SKM-1 (cell line): Measurements from ENCODE around the gene CAVIN4.

ENCODE experiments used
- DNase-seq: peaks from one replicate; lab custom pipeline; 2025; ENCODE audit not compliant: unreplicated experiment; lab: John Stamatoyannopoulos, UW

Gene CAVIN4

DNA sequence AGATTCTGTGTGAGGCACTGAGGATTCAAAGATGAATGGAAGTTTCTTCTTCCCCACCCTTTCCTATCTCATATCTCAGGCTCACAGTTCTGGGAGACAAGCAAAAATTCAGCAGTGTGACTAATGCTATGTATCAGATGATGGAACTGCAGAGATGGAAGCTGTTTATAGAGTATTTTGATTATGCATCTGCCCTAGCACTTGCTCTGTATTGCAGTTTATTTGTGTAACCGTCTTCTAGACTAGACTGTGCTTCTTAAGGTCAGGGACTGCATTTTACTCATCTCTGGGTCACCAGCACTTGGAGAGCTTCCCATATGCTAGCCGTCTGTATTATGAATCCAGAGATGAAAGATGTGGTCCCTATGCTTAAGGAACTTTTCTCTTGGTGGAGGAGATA, 12.6 kb downstream of the CAVIN4 start:
- DNase-seq, result no peak

DNA sequence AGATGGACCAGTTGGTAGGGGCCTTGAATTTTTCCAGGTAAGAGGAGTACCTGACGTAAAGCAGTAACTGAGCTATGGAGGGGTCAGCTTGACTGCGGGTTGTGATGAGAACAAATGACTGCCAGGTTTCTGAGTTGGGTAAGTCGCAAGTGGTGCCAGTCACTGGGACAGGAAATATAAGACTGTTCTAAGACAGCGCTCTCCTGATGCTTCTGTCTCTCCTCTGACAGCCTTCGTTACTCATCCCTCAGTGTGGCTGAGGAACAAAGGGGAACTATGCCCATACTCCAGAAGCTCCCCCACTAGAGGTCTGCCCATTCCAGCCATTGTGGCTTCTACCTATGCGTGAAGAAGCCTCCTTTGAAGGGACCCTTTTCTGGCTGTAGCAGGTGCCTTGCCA, 13.3 kb downstream of the CAVIN4 start:
- DNase-seq, result no peak

DNA sequence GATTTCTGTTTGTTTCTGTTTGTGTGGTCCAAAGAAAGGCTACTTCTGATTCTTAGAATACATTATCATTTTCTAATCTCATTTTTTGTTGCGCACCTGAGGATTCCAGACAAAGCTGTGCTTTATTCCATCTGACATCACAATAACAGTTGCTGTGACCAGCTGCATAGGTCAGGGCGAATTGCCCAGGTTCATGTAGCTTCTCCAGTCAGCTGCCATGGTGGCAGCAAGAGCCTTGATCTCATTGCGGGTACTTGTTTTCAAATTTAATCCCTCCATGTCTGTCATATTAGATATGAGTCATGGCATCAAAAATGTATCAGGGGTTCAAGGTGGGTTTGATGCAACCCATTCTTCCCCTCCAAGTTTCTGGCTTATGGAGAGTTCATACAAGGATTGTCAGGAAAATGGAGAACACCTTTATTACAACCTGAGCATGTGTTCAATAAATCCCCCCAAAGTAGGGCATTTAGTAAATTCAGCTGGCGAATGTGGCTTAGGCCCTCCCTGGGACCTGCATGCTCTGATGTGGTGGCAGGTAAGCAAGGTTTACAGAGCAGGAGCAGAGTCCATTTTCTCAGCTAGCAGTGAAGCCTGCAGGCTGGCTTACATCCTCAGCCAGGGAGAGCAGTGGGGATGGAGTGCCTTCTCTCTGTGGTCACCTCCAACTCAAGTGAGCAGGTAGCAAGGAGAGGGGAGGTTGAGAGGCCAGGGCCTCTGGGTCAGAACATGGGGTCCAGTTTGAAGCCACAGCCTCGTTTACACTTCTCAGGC, 13.9 kb downstream of the CAVIN4 start:
- no peak for DNase-seq

DNA sequence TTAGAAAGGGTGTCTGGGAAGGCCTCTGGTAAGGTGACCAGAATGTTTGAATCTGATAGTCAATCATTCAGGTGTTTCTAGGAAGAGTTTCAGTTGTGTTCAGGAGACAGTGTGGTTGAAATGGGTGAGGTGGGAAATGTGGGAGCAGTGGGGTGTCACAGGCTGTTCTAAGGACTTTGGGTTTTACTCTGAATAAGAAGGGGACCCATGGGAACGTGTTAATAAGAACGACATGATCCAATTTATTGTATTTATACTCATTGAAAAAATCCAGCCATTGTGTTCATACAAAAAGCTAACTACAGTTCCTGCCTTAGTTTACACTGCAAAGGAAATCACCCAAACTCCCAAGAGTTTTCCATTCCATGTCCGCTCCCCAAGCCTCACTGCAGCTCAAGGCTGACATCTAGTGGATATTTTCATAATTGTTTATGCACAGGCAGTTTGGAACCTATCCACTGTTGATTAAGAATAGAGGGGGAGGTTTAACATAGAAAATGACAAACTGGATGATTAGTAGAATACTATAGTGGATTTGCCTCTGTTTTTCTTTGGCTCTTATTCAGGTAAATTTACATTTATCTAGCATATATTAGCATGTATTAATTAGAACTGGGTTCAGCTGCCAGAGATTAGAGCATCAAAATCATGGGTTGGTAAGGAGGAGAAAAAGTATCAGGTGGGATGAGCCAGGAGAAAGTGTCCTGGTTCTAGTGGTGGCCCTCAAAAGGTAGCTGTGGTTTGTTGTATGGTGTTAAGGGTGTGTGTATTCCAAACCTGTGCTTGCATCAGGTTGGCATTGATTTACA, 17.7 kb downstream of the CAVIN4 start:
- DNase-seq, result no peak

DNA sequence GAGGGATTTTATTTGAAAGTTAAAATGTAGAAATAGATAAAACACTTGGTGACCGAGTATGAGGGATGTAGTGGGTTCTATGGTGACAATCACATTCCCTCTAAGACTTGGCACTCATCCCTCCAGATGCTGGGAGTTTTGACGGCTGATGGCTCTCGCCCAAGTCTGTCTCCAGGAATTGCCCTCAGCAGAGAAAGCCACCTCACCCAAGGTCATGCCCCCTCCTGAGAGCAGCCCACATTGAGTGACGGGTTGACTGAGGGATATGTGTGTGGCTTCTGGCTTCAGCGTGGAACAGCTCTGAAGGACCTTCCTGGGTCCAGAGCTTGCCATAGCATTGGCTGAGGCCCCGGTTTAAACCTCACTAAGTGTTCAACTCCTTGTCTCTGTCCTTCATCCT, 19.4 kb downstream of the CAVIN4 start:
- DNase-seq, result no peak

DNA sequence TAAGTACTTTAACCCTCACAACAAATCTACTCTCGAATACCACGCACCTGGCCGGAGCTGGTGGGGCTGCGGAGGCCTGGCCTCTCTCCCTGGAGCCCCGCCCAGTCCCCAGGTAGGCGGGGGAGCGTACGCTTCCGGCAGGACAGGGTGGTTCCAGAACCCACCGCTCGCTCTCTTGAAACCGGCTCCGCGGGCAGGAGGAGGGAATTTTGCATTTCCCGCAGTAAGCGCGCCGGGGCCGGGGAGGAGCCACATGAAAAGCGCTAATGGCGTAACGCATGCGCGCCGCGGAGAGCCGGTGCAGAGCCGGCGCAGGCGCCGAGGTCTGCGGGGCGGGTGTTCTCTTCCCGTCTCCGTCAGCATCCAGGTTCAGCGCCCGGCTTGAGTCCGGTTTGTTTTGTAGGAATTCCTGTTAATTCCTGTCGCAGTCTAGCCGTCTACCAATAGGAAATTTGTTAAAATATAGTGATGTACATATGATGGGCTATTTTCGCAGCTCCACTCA, 20.8 kb downstream of the CAVIN4 start:
- peak; percentile 23 for DNase-seq

DNA sequence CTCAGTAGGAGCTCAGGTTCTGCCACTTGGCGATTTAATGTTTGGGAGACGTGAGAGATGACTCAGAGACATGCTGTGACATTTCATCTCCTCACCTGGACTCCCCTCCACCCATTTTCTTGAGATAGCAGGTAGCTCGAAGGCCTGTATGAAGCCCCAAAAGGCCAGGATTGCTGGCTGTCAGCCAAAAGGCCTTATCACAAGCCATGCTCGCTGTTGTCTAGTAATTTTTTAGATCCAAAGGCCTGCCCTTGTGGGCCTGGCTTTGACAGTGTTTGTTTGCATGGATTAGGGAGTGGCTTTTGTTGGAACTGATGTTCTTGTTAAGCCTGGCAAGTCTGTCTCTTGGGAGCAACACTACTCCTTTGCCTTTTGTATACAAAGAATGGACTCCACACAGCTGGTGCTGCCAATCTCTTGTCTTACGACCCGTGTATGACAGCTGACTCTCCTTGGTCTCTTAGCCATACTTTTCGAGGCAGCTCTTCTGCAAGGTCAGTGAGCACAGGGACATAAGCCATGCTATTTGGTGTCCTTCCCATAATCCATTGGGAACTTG, 22.7 kb downstream of the CAVIN4 start:
- DNase-seq, result no peak

DNA sequence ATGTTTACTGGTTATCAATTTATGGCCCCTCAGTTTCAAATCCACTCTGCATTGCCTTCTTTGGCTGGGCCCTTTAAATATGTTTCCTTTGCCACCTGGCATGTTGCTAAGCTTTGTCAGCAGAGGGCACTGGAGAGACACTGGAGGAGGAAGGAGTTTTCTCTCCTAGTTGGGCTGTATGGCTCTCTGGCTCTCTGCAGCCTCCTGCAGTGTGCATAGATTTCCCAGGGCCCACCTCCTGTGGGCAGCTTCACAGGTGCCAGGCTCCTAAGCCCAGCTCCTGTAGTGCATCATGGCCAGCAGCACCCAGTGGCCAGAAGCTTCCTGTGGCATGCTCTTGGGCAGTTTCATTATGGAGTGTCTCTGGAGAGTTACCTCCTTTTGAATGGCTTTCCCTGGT, 23.3 kb downstream of the CAVIN4 start:
- peak; percentile 15 for DNase-seq

DNA sequence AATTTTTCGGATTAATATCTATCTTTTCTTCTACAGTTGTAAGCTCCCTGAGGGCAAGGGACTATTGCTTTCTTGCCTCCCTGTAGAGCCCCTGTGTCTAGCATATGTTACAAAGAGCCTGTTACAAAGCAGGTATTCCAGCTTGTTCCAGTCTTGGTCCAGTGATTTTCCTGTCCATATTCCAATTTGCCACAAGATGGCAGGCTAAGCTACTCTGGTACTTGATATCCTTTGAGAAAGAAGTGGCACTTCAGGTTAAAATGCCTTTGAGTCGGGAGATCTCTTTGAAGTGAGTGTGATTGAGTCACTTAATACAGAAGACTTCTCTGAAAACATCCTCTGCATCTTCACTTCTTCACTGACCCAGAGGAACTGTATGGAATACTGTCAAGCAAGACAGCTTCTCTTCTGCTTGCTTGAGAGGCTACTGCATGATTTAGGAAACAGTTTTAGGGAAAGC, 24.5 kb downstream of the CAVIN4 start:
- no peak for DNase-seq

DNA sequence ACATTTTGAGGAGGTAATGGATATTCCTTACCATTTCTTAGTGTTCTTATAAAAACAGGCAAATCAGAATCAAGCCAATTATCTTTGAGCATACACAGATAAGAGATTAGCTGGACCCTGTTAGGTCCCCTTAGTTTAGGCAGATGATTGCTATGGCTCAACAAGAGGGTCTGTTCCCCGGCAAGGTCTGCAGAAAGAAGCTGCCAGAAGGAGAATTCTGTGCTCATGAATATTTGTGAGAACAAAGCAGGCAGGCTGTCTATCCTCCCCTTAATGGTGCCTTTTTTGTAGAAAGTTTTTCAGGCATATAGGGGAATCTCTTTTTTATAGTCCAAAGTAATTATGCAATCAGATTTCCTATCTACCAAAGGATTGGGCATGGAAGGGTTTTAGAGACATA, 27.5 kb downstream of the CAVIN4 start:
- no peak for DNase-seq

DNA sequence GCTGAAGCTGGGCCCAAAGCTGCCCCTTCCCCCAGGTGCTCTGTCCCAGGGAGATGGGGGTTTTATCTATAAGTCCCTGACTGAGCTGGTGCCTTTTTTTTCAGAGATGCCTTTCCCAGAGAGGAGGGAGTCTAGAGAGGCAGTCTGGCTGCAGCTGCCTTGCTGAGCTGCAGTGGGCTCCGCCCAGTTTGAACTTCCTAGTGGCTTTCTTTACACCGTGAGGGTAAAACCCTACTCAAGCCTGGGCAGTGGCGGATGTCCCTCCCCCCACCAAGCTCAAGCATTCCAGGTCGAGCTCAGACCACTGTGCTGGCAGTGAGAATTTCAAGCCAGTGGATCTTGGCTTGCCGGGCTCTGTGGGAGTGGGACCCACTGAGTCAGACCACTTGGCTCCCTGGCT, 41.3 kb downstream of the CAVIN4 start:
- DNase-seq, result no peak

DNA sequence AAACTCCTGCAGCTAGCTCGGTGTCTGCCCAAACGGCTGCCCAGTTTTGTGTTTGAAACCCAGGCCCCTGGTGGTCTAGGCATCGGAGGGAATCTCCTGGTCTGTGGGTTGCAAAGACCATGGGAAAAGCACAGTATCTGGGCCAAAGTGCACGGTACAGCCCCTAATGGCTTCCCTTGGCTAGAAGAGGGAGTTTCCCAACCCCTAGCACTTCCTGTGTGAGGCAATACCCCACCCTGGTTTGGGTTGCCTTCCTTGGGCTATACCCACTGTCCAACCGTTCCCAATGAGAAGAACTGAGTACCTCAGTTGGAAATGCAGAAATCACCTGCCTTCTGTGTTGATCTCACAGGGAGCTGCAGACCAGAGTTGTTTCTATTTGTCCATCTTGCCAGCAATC, 41.8 kb downstream of the CAVIN4 start:
- no peak for DNase-seq

DNA sequence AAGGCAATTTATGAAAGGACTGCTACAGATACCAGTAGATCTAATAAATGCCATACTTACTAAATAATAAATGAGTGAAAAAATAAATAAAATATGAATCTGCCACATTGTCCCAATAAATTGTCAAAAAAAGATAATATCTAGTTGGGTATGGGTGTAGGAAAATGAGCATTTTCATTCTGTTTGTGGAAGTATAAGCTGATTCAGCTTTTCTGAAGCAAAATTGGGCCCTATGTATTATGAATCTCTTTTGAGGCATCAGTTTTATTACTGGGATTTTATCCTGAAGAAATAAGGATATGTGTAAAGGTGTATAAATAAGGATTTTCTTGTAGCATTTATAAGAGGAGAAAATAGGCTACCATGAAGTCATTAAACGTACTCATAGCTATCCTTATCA, 46.1 kb downstream of the CAVIN4 start:
- DNase-seq, result no peak

DNA sequence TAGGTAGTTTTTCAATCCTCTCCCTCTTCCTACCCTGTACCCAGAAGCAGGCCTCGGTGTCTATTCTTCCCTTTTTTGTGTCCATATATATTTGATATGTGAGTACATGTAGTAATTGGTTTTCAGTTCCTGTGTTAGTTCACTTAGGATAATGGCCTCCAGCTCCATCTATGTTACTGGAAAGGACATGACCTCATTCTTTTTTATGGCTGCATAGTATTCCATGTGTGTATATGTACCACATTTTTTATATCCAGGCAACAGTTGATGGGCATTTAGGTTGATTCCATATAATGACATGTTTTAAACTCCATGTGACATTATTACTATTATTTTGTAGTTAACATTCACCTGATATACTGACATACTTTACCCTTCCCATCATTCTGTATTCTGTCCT, 49.1 kb downstream of the CAVIN4 start:
- no peak for DNase-seq

DNA sequence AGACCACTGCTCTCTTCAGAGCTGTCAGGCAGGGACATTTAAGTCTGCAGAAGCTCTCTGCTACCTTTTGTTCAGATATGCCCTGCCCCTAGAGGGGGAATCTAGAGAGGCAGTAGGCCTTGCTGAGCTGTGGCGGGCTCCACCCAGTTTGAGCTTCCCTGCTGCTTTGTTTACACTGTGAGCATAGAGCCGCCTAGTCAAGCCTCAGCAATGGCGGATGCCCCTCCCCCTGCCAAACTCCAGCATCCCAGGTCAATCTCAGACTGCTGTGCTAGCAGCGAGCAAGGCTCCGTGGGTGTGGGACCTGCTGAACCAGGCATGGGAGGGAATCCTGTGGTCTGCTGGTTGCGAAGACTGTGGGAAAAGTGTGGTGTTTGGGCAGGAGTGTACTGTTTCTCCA, 59.9 kb downstream of the CAVIN4 start:
- no peak for DNase-seq
